ENCODE measurements around the gene ZNF316. TPM values are rescaled to one million over a fixed set of nuclear protein-coding genes. Genes with fewer than 3 reads are reported as not detected.

Gene ZNF316
- total RNA-seq, 3 donors from 2014 or later = 10.2 to 21.4 (median 21.3) TPM

DNA sequence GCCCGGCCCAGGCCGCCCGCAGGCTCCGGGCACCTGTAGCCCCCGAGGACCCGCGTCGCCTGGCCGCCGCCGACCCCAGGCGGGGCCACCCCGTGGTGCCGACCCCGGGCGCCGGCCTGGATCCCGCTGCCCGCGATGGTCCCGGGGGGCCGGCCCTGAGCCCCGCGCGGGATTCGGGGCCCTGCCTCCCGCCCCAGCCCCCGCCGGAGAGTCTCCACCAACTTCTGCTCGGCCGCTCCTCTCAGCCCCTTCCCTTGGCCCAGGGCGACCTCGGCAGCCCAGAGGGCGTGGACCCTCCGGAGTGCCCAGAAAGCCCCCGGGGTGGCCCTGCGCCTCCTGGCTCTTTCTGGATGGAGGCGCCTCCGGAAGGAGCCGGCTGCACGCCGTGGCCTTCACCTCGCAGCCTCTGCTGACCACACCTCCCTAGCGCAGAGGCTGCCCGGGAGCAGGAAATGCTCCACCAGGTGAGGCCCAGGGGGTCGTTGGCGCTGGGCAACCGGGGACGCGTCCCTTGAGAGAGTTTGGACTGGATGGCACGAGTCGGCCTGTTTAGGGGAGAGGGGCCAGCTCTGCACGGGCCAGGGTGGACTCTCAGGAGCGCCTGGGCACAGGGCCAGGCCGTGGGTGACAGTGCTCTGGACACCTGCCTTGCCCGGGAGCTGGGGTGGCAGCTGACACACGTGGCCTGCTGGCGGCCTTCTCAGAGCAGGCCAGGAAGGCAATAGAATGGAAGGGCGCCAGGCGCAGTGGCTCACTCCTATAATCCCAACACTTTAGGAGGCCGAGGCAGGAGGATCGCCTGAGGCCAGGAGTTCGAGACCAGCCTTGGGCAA, 21.2 kb upstream of the ZNF316 start:
- Histone ChIP-seq H3K27me3 (no peaks in the 10 kb centered on the region), H3K27ac (peak overlapping the region in 1 of 2 donors; percentile 58), H3K4me3 (peak overlapping the region; percentile 56 to 94 (median 74)), H3K9me3 (no peaks in the 10 kb centered on the region), H3K36me3 (peaks cover 1% of the 10 kb centered on the region), H3K4me1 (no peaks in the 10 kb centered on the region)
- no peak for DNase-seq (ENCODE audit: low spot score in 2 of 2)
- intact Hi-C loops (cut with DNase I; ENCODE audit: low total_unique reads) = no loop called here
- TF ChIP-seq POLR2A (IDR thresholded peaks at IDR 0.05) (no peak), POLR2AphosphoS5 (IDR thresholded peaks at IDR 0.05) (no peak)
- TF ChIP-seq, protein P1, sequence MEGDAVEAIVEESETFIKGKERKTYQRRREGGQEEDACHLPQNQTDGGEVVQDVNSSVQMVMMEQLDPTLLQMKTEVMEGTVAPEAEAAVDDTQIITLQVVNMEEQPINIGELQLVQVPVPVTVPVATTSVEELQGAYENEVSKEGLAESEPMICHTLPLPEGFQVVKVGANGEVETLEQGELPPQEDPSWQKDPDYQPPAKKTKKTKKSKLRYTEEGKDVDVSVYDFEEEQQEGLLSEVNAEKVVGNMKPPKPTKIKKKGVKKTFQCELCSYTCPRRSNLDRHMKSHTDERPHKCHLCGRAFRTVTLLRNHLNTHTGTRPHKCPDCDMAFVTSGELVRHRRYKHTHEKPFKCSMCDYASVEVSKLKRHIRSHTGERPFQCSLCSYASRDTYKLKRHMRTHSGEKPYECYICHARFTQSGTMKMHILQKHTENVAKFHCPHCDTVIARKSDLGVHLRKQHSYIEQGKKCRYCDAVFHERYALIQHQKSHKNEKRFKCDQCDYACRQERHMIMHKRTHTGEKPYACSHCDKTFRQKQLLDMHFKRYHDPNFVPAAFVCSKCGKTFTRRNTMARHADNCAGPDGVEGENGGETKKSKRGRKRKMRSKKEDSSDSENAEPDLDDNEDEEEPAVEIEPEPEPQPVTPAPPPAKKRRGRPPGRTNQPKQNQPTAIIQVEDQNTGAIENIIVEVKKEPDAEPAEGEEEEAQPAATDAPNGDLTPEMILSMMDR (IDR thresholded peaks at IDR 0.05) = no peak

DNA sequence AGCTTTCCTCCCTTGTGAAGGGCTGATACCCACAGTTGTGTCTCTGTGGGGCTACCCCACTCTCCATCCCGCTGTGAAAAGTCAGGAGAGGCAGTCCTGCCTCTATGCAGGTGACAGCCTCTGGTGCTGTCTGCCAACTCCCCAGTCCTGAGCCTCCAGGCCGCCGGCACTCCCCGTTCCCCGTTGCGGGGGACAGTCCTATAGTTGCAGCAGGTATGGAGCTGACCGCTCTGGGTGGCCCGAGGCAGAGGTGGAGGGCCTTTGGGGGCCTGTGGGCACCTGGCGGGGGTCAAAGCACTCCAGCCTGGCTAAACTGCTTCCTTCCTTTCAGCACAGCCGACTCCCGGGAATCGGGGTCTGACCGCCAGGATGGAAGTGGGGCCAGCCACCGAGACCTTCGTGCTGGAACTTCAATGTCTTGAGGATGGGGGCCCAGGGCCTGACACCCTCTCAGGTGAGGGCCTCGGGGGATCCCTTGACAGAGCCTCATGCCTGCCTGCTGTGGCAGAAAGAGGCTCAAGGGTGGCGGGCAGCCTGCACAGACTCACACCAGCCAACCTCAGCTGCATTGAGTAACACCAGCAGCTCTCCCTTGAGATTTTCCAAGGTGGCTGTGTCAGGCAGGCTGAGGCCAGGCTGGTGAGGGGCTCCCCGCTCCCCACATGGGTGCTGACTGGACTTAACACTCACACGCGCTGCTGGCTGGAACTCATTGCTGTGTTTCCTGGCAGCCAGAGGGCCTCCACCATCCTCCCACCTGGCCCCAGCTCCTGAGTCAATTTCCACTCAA, 20.1 kb upstream of the ZNF316 start:
- no peak for TF ChIP-seq POLR2AphosphoS5 (IDR thresholded peaks at IDR 0.05)
- TF ChIP-seq, protein P1 (IDR thresholded peaks at IDR 0.05) = no peak
- Histone ChIP-seq H3K9me3 (no peaks in the 10 kb centered on the region), H3K4me1 (no peaks in the 10 kb centered on the region), H3K36me3 (peaks cover 6% of the 10 kb centered on the region), H3K27me3 (no peaks in the 10 kb centered on the region), H3K4me3 (peak overlapping the region in 1 of 3 donors; percentile 74), H3K27ac (no peak overlapping the region)
- intact Hi-C loops (cut with DNase I; ENCODE audit: low total_unique reads) = no loop called here
- no peak for DNase-seq (ENCODE audit: low spot score in 2 of 2)

DNA sequence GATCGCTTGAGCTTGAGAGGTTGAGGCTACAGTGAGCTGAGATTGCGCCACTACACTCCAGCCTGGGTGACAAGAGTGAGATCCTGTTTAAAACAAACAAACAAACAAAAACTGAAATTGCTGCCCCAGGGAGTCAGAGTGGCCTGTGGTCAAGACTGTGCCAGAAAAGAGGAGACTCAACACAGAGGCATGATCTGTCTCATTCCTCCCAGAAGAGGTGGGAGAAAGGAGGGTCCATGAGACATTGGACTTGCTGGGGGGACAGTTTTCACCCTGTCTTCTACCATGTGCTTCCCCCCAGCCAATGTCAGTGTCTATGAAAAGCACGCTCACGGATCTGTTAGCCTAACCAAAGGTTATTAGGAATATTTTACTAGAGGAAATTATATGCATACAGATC, 18.5 kb upstream of the ZNF316 start:
- no peak for DNase-seq (ENCODE audit: low spot score in 2 of 2)
- intact Hi-C loops (cut with DNase I; ENCODE audit: low total_unique reads) = no loop called here
- no peaks in the 10 kb centered on the region for H3K27me3 ChIP-seq
- no peaks in the 10 kb centered on the region for H3K9me3 ChIP-seq
- H3K4me3 ChIP-seq = no peak overlapping the region
- TF ChIP-seq POLR2AphosphoS5 (IDR thresholded peaks at IDR 0.05) (no peak), POLR2A (IDR thresholded peaks at IDR 0.05) (no peak)
- TF ChIP-seq, protein P1 (IDR thresholded peaks at IDR 0.05) = no peak
- no peaks in the 10 kb centered on the region for H3K4me1 ChIP-seq
- H3K27ac ChIP-seq = no peak overlapping the region
- peaks cover 6% of the 10 kb centered on the region for H3K36me3 ChIP-seq

DNA sequence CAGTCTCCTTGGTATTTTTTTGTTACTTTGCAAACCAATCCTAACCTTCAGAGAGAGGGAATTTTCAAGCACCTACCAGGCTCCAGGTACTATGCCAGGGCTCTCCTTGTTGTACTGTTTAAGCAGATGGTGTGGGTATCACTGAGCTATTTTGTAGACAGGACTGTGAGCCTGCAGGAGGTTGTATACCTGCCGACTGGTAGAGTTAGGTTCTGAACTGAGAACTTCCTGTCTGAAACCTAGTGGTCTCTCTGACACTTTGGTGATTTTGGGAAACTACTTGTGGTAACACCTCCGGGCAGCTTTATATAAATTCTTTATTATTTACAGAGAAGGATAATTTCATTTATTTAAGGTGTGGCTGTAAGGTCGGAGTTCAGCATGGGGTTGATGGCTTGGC, 17.2 kb upstream of the ZNF316 start:
- TF ChIP-seq, protein P1 (IDR thresholded peaks at IDR 0.05) = no peak
- TF ChIP-seq POLR2AphosphoS5 (IDR thresholded peaks at IDR 0.05) = no peak
- no peak for TF ChIP-seq POLR2A (IDR thresholded peaks at IDR 0.05)
- no peak overlapping the region for H3K4me3 ChIP-seq
- no peak for DNase-seq (ENCODE audit: low spot score in 2 of 2)
- no peaks in the 10 kb centered on the region for H3K4me1 ChIP-seq
- no peaks in the 10 kb centered on the region for H3K27me3 ChIP-seq
- H3K36me3 ChIP-seq = peaks cover 6% of the 10 kb centered on the region
- intact Hi-C loops (cut with DNase I; ENCODE audit: low total_unique reads) = no loop called here
- no peak overlapping the region for H3K27ac ChIP-seq
- no peaks in the 10 kb centered on the region for H3K9me3 ChIP-seq
